GM23338 (cell line): ENCODE data around the gene LRP1B.

Source experiments
- EZH2 ChIP-seq: fragments of 200-600 bp; sonication (generic); IDR thresholded peaks from one replicate; pipeline ENCODE4 v1.8.0; 2017; ENCODE audit warnings: antibody characterized with exemption, mild to moderate bottlenecking, low read depth; ENCODE audit not compliant: unreplicated experiment
- STAT1 ChIP-seq: IDR thresholded peaks from one replicate; pipeline ENCODE4 v1.6.1; 2016; ENCODE audit warnings: antibody characterized with exemption; ENCODE audit not compliant: unreplicated experiment
- TF ChIP-seq, protein P1 (sequence below), 2 experiments: fragments of 200-600 bp in 1 of 2; sonication (generic) in 1 of 2; conservative IDR thresholded peaks; 2 replicates each; pipeline versions ENCODE4 v1.5.1 to v1.6.1; 2016 to 2017; ENCODE audit warnings: antibody characterized with exemption in 2 of 2, low read depth in 2 of 2, mild to moderate bottlenecking in 2 of 2, moderate library complexity in 1 of 2
- TF ChIP-seq, protein P2 (sequence below): IDR thresholded peaks from one replicate; pipeline ENCODE4 v1.6.1; 2018; ENCODE audit warnings: antibody characterized with exemption; ENCODE audit not compliant: unreplicated experiment

DNA sequence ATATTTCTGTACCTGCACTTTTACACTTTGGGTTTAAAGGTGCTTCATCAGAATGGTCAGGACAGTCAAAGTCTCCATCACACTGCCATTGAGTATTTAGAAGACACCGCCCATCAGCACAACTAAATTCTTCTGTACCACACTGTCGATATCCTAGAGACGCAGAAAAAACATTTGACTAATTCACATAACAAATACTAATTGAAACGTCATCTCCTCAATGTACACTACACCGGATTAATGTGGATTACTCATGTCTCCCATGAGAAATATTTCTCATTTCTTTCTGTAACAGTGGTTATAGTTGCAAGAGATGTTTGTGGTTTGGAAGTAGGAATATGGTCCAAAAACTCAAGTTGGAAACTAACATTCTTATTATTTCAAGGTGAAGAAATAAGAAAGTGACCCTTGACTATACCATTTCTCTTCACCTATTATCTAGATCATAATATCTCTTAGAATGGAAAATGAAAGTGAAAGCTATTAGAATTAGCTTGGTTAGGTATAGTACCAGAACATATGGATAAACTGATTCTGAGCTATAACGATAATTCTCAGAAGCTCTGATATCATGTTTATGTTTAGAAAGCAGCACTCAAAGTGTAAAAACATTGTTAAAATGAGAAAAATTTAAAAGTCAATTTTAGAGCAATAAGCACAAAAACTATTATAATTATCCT lies 1627.7 kb downstream of the LRP1B start:
- TF ChIP-seq, protein P1, sequence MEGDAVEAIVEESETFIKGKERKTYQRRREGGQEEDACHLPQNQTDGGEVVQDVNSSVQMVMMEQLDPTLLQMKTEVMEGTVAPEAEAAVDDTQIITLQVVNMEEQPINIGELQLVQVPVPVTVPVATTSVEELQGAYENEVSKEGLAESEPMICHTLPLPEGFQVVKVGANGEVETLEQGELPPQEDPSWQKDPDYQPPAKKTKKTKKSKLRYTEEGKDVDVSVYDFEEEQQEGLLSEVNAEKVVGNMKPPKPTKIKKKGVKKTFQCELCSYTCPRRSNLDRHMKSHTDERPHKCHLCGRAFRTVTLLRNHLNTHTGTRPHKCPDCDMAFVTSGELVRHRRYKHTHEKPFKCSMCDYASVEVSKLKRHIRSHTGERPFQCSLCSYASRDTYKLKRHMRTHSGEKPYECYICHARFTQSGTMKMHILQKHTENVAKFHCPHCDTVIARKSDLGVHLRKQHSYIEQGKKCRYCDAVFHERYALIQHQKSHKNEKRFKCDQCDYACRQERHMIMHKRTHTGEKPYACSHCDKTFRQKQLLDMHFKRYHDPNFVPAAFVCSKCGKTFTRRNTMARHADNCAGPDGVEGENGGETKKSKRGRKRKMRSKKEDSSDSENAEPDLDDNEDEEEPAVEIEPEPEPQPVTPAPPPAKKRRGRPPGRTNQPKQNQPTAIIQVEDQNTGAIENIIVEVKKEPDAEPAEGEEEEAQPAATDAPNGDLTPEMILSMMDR (conservative IDR thresholded peaks at IDR 0.05; ENCODE audit: low read depth in 2 of 2) = no peak
- TF ChIP-seq EZH2 (no peak), STAT1 (no peak)
- TF ChIP-seq, protein P2, sequence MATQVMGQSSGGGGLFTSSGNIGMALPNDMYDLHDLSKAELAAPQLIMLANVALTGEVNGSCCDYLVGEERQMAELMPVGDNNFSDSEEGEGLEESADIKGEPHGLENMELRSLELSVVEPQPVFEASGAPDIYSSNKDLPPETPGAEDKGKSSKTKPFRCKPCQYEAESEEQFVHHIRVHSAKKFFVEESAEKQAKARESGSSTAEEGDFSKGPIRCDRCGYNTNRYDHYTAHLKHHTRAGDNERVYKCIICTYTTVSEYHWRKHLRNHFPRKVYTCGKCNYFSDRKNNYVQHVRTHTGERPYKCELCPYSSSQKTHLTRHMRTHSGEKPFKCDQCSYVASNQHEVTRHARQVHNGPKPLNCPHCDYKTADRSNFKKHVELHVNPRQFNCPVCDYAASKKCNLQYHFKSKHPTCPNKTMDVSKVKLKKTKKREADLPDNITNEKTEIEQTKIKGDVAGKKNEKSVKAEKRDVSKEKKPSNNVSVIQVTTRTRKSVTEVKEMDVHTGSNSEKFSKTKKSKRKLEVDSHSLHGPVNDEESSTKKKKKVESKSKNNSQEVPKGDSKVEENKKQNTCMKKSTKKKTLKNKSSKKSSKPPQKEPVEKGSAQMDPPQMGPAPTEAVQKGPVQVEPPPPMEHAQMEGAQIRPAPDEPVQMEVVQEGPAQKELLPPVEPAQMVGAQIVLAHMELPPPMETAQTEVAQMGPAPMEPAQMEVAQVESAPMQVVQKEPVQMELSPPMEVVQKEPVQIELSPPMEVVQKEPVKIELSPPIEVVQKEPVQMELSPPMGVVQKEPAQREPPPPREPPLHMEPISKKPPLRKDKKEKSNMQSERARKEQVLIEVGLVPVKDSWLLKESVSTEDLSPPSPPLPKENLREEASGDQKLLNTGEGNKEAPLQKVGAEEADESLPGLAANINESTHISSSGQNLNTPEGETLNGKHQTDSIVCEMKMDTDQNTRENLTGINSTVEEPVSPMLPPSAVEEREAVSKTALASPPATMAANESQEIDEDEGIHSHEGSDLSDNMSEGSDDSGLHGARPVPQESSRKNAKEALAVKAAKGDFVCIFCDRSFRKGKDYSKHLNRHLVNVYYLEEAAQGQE = no peak
